ENCODE measurements around the gene OR1F1.
"Not testable (repeated sequence)": the region's sequence is repeated elsewhere in the genome, so short reads cannot be mapped to it uniquely, and the experiment has no call there.

The OR1F1 gene

DNA sequence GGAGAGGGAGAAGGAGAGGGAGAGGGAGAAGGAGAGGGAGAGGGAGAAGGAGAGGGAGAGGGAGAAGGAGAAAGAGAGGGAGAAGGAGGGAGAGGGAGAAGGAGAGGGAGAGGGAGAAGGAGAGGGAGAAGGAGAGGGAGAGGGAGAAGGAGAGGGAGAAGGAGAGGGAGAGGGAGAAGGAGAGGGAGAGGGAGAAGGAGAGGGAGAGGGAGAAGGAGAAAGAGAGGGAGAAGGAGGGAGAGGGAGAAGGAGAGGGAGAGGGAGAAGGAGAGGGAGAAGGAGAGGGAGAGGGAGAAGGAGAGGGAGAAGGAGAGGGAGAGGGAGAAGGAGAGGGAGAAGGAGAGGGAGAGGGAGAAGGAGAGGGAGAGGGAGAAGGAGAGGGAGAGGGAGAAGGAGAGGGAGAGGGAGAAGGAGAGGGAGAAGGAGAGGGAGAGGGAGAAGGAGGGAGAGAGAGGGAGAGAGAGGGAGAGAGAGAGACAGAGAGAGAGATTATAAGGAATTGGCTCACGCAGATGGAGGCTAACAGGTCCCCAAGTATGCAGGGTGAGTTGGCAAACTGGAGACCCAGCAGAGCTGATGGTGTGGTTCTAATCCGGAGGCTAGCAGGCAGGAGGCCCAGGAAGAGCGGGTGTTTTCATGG lies 9.8 kb downstream of the OR1F1 start:
- DNase-seq (ENCODE audit: low read depth in 1 of 2, low spot score in 1 of 2) = not testable (repeated sequence)

- DNase-seq (ENCODE audit: low read depth in 1 of 2, low spot score in 1 of 2) = no peak
Measured at GRCh38 chr16:3198334-3199072, 10.5 kb downstream of the OR1F1 start.

GRCh38 chr16:3202903-3203539 lies 15.0 kb downstream of the OR1F1 start:
- DNase-seq (ENCODE audit: low read depth in 1 of 2, low spot score in 1 of 2) = no peak

DNA sequence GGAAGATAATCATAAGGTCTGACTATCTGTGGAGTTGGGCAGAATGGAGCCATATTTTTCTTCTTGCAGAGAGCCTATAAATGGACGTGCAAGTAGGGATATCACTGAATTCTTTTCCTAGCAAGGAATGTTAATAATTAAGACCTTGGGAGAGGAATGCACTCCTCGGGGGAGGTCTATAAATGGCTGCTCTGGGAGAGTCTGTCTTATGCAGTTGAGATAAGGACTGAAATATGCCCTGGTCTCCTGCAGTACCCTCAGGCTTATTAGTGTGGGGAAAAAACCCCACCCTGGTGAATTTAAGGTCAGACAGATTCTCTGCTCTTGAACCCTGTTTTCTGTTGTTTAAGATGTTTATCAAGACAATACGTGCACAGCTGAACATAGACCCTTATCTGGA lies 17.9 kb downstream of the OR1F1 start:
- not testable (repeated sequence) for DNase-seq (ENCODE audit: low read depth in 1 of 2, low spot score in 1 of 2)

GRCh38 chr16:3207086-3207953 lies 19.3 kb downstream of the OR1F1 start:
- no peak for DNase-seq (ENCODE audit: low read depth in 1 of 2, low spot score in 1 of 2)

GRCh38 chr16:3212006-3212405 lies 24.0 kb downstream of the OR1F1 start:
- DNase-seq (ENCODE audit: low read depth in 1 of 2, low spot score in 1 of 2) = no peak

GRCh38 chr16:3212567-3212966 lies 24.6 kb downstream of the OR1F1 start:
- no peak for DNase-seq (ENCODE audit: low read depth in 1 of 2, low spot score in 1 of 2)

GRCh38 chr16:3214904-3215600 lies 27.0 kb downstream of the OR1F1 start:
- no peak for DNase-seq (ENCODE audit: low read depth in 1 of 2, low spot score in 1 of 2)

DNA sequence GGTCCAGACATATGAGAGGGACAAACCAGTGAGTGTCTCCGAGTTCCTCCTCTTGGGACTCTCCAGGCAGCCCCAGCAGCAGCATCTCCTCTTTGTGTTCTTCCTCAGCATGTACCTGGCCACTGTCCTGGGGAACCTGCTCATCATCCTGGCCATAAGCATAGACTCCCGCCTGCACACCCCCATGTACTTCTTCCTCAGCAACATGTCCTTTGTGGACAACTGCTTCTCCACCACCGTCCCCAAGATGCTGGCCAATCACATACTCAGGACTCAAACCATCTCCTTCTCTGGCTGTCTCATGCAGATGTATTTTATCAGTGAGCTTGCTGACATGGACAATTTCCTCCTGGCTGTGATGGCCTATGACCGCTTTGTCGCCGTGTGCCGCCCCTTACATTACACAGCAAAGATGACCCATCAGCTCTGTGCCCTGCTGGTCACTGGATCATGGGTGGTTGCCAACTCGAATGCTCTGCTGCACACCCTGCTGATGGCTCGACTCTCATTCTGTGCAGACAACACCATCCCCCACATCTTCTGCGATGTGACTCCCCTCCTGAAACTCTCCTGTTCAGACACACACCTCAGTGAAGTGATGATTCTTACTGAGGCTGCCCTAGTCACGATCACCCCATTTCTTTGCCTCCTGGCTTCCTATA lies 27.7 kb downstream of the OR1F1 start:
- no peak for DNase-seq (ENCODE audit: low read depth in 1 of 2, low spot score in 1 of 2)

DNA sequence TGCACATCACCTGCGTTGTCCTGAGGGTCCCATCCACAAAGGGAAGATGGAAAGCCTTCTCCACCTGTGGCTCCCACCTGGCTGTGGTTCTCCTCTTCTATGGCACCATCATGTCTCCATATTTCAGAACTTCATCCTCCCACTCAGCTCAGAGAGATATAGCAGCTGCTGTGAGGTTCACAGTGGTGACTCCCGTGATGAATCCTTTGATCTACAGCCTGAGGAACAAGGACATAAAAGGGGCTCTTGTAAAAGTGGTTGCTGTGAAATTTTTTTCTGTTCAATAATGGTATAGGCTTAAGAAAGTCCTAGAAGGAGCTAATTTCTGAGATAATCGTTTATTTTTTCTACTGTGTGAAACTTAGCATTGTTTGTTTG lies 28.2 kb downstream of the OR1F1 start:
- no peak for DNase-seq (ENCODE audit: low read depth in 1 of 2, low spot score in 1 of 2)

DNA sequence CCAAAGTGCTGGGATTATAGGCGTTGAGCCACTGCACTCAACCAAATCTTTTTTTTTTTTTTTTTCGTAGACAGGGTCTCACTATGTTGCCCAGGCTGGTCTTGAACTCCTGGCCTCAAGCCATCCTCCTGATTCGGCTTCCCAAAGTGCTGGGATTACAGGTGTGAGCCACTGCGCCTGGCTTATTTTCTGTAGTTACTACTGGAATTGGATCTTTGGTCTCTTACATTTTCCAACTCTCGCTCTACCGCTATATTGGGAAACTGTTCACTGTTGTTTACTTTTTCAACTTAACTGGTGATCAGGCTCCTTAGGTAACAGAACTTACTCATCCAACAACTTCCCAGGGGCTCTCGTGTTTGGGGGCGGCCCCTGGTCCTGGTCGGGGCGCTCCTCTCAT lies 32.8 kb downstream of the OR1F1 start:
- DNase-seq (ENCODE audit: low read depth in 1 of 2, low spot score in 1 of 2) = no peak

GRCh38 chr16:3223913-3224515 lies 36.0 kb downstream of the OR1F1 start:
- no peak for DNase-seq (ENCODE audit: low read depth in 1 of 2, low spot score in 1 of 2)

- no peak for DNase-seq (ENCODE audit: low read depth in 1 of 2, low spot score in 1 of 2)
Measured at GRCh38 chr16:3234543-3234856, 46.5 kb downstream of the OR1F1 start.

DNA sequence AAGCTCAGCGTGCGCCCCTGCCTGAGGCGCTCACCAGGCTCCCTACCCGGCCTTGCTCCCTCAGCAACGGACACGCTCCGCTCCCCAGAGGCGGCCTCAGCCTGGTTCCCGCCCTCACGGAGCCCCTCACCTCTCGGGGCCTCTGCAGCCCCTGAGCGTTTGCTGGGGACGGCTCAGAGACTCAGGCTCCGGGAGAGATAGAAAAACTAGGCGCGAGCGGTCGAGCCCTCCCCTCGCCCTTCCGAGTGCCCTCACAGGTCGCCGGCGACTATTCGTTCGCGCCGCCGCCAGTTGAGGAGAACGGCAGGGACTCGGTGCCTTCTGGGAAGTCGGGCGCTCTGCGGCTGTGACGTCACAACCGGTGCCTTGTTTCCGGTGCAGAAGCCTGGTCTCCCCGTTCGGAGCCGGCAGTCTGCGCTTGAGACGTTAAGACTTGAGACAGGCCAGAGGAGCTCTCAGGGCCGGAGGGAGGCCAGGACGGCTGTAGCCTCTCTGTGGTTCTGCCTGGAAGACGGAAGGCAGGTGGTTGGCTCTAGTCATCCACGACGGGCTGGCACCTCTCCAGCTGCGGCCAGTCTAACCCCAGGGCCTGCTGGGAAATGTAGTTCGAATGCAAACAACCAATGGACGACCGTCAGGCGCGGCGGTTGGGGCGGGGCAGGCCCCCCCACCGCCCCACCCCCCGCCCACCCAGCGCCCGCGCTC lies 47.0 kb downstream of the OR1F1 start, which contains the start of gene ZNF200:
TSS of gene ZNF200 (minus strand) at position 302 of the 705 bp plus-strand sequence. CDS start 1,403 bp downstream, outside the sequence.
- peak; percentile 87 to 89 for DNase-seq (ENCODE audit: low read depth in 1 of 2, low spot score in 1 of 2)

GRCh38 chr16:3235856-3236669 lies 48.1 kb downstream of the OR1F1 start:
- peak in 1 of 2 donors; percentile 26 for DNase-seq (ENCODE audit: low read depth in 1 of 2, low spot score in 1 of 2)

DNA sequence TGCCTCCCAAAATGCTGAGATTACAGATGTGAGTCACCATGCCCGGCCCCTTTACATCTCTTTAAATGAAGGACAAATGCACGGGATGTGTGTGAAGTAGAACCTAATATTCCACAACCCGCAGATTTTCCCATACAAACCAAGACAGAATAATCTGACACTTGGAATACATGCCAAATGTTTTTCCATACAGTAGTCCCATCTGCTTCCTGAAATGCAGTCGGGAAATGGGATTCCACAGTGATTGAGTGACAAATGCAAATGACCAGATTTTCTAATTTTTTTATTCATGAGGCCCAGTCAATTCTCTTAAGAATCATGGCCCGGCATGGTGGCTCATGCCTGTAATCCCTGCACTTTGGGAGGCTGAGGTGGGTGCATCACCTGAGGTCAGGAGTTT lies 53.8 kb downstream of the OR1F1 start:
- DNase-seq (ENCODE audit: low read depth in 1 of 2, low spot score in 1 of 2) = no peak

DNA sequence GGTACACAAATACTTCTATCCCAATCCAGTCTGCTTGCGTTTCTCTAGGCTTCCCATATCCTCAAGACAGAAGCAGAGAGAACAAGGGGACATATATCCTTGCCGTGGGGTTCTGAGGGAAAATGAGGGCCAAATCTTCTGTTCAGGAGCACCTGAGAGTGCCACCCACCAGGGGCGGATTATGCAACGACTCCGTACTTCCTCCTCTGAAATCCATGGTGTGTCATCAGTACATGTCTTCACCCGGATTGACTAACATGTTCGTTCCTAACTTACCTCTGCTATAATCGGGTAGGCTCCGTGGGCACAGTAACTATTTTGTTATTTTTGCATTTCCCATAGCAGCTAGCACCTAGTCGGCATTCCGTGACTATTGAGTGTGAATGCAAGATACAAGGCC lies 54.7 kb downstream of the OR1F1 start:
- no peak for DNase-seq (ENCODE audit: low read depth in 1 of 2, low spot score in 1 of 2)

- no peak for DNase-seq (ENCODE audit: low read depth in 1 of 2, low spot score in 1 of 2)
Measured at GRCh38 chr16:3243882-3244281, 55.9 kb downstream of the OR1F1 start.
